ENCODE data around the gene DCAF11. TPM values are rescaled to one million over a fixed set of nuclear protein-coding genes. Genes with fewer than 3 reads are reported as not detected.
"Not testable (repeated sequence)": the region's sequence is repeated elsewhere in the genome, so short reads cannot be mapped to it uniquely, and the experiment has no call there.

Gene DCAF11
- total RNA-seq, 1 experiment from 2014 or later, result 43.1 TPM

- Histone ChIP-seq H3K27me3 (replicated peaks) (no peaks in the 10 kb centered on the region), H3K27ac (no peak overlapping the region), H3K4me1 (replicated peaks) (peaks cover 20% of the 10 kb centered on the region), H3K36me3 (no peaks in the 10 kb centered on the region), H3K4me3 (no peak overlapping the region), H3K9me3 (replicated peaks) (0 out of 2 replicates have a peak, but pooled peaks cover 2% of the 10 kb centered on the region)
- DNase-seq (ENCODE audit: low read depth in 1 of 2, low spot score in 2 of 2), result no peak
These were observed 17.9 kb upstream of the DCAF11 start for GRCh38 chr14:24096545-24097181.

GRCh38 chr14:24098229-24098926 is 16.2 kb upstream of the DCAF11 start:
- no peaks in the 10 kb centered on the region for H3K27me3 ChIP-seq (replicated peaks)
- no peak for DNase-seq (ENCODE audit: low read depth in 1 of 2, low spot score in 2 of 2)
- no peaks in the 10 kb centered on the region for H3K36me3 ChIP-seq
- H3K9me3 ChIP-seq (replicated peaks), result 0 out of 2 replicates have a peak, but pooled peaks cover 2% of the 10 kb centered on the region
- H3K4me3 ChIP-seq, result no peak overlapping the region
- peaks cover 20% of the 10 kb centered on the region for H3K4me1 ChIP-seq (replicated peaks)
- no peak overlapping the region for H3K27ac ChIP-seq

- Histone ChIP-seq H3K9me3 (replicated peaks) (0 out of 2 replicates have a peak, but pooled peaks cover 2% of the 10 kb centered on the region), H3K36me3 (0 out of 2 replicates have a peak, but pooled peaks cover 2% of the 10 kb centered on the region), H3K4me1 (replicated peaks) (peaks cover 16% of the 10 kb centered on the region), H3K27ac (no peak overlapping the region), H3K4me3 (no peak overlapping the region), H3K27me3 (replicated peaks) (no peaks in the 10 kb centered on the region)
- no peak for DNase-seq (ENCODE audit: low read depth in 1 of 2, low spot score in 2 of 2)
These were observed 15.4 kb upstream of the DCAF11 start for GRCh38 chr14:24098927-24099813.

- Histone ChIP-seq H3K27ac (no peak overlapping the region), H3K4me3 (no peak overlapping the region), H3K4me1 (replicated peaks) (peaks cover 4% of the 10 kb centered on the region), H3K9me3 (replicated peaks) (no peaks in the 10 kb centered on the region), H3K36me3 (0 out of 2 replicates have a peak, but pooled peaks cover 2% of the 10 kb centered on the region), H3K27me3 (replicated peaks) (no peaks in the 10 kb centered on the region)
- no peak for DNase-seq (ENCODE audit: low read depth in 1 of 2, low spot score in 2 of 2)
These were observed 14.2 kb upstream of the DCAF11 start for GRCh38 chr14:24100197-24100981.

GRCh38 chr14:24100982-24101494 is 13.5 kb upstream of the DCAF11 start:
- no peaks in the 10 kb centered on the region for H3K4me1 ChIP-seq (replicated peaks)
- no peak overlapping the region for H3K27ac ChIP-seq
- H3K9me3 ChIP-seq (replicated peaks), result no peaks in the 10 kb centered on the region
- H3K27me3 ChIP-seq (replicated peaks), result no peaks in the 10 kb centered on the region
- no peak overlapping the region for H3K4me3 ChIP-seq
- DNase-seq (ENCODE audit: low read depth in 1 of 2, low spot score in 2 of 2), result no peak
- 0 out of 2 replicates have a peak, but pooled peaks cover 2% of the 10 kb centered on the region for H3K36me3 ChIP-seq

GRCh38 chr14:24102357-24103048 is 12.1 kb upstream of the DCAF11 start:
- no peak overlapping the region for H3K4me3 ChIP-seq
- no peak for DNase-seq (ENCODE audit: low read depth in 1 of 2, low spot score in 2 of 2)
- H3K36me3 ChIP-seq, result 0 out of 2 replicates have a peak, but pooled peaks cover 2% of the 10 kb centered on the region
- no peaks in the 10 kb centered on the region for H3K9me3 ChIP-seq (replicated peaks)
- H3K27ac ChIP-seq, result no peak overlapping the region
- no peaks in the 10 kb centered on the region for H3K27me3 ChIP-seq (replicated peaks)
- no peaks in the 10 kb centered on the region for H3K4me1 ChIP-seq (replicated peaks)

GRCh38 chr14:24103451-24103850 is 11.1 kb upstream of the DCAF11 start:
- no peak for DNase-seq (ENCODE audit: low read depth in 1 of 2, low spot score in 2 of 2)
- Histone ChIP-seq H3K9me3 (replicated peaks) (no peaks in the 10 kb centered on the region), H3K27me3 (replicated peaks) (no peaks in the 10 kb centered on the region), H3K27ac (no peak overlapping the region), H3K4me3 (no peak overlapping the region), H3K36me3 (0 out of 2 replicates have a peak, but pooled peaks cover 2% of the 10 kb centered on the region), H3K4me1 (replicated peaks) (no peaks in the 10 kb centered on the region)

- not testable (repeated sequence) for H3K36me3 ChIP-seq; H3K27me3 ChIP-seq (replicated peaks); H3K4me3 ChIP-seq; DNase-seq (ENCODE audit: low read depth in 1 of 2, low spot score in 2 of 2); H3K27ac ChIP-seq; H3K9me3 ChIP-seq (replicated peaks); H3K4me1 ChIP-seq (replicated peaks)
These were observed 8.9 kb upstream of the DCAF11 start for GRCh38 chr14:24105609-24106239.

- Histone ChIP-seq H3K36me3 (0 out of 2 replicates have a peak, but pooled peaks cover 2% of the 10 kb centered on the region), H3K9me3 (replicated peaks) (no peaks in the 10 kb centered on the region), H3K4me1 (replicated peaks) (no peaks in the 10 kb centered on the region), H3K4me3 (no peak overlapping the region), H3K27ac (no peak overlapping the region), H3K27me3 (replicated peaks) (no peaks in the 10 kb centered on the region)
- DNase-seq (ENCODE audit: low read depth in 1 of 2, low spot score in 2 of 2), result no peak
These were observed 7.8 kb upstream of the DCAF11 start for GRCh38 chr14:24106672-24107271.

- no peak overlapping the region for H3K27ac ChIP-seq
- H3K4me3 ChIP-seq, result no peak overlapping the region
- no peaks in the 10 kb centered on the region for H3K27me3 ChIP-seq (replicated peaks)
- H3K9me3 ChIP-seq (replicated peaks), result no peaks in the 10 kb centered on the region
- no peak for DNase-seq (ENCODE audit: low read depth in 1 of 2, low spot score in 2 of 2)
- H3K36me3 ChIP-seq, result 0 out of 2 replicates have a peak, but pooled peaks cover 2% of the 10 kb centered on the region
- H3K4me1 ChIP-seq (replicated peaks), result no peaks in the 10 kb centered on the region
These were observed 6.2 kb upstream of the DCAF11 start for GRCh38 chr14:24108336-24108874.

- H3K27me3 ChIP-seq (replicated peaks), result no peaks in the 10 kb centered on the region
- no peak for DNase-seq (ENCODE audit: low read depth in 1 of 2, low spot score in 2 of 2)
- no peaks in the 10 kb centered on the region for H3K4me1 ChIP-seq (replicated peaks)
- no peaks in the 10 kb centered on the region for H3K9me3 ChIP-seq (replicated peaks)
- no peak overlapping the region for H3K4me3 ChIP-seq
- H3K36me3 ChIP-seq, result no peaks in the 10 kb centered on the region
- H3K27ac ChIP-seq, result no peak overlapping the region
These were observed 4.5 kb upstream of the DCAF11 start for GRCh38 chr14:24110060-24110459.

- DNase-seq (ENCODE audit: low read depth in 1 of 2, low spot score in 2 of 2), result no peak
- Histone ChIP-seq H3K36me3 (no peaks in the 10 kb centered on the region), H3K4me3 (no peak overlapping the region), H3K9me3 (replicated peaks) (no peaks in the 10 kb centered on the region), H3K27me3 (replicated peaks) (no peaks in the 10 kb centered on the region), H3K27ac (no peak overlapping the region), H3K4me1 (replicated peaks) (peaks cover 2% of the 10 kb centered on the region)
These were observed 4.1 kb upstream of the DCAF11 start for GRCh38 chr14:24110523-24110922.

Measured in SJSA1 (cell line).